ENCODE results near the gene SLMAP. TPM values are rescaled to one million over a fixed set of nuclear protein-coding genes. Genes with fewer than 3 reads are reported as not detected.

SLMAP gene
- total and polyA plus RNA-seq, 2 of the 13 experiments (the other 11 are each of a cell fraction or from before 2014, with no cell fraction given): 24.0 to 48.3 TPM

DNA sequence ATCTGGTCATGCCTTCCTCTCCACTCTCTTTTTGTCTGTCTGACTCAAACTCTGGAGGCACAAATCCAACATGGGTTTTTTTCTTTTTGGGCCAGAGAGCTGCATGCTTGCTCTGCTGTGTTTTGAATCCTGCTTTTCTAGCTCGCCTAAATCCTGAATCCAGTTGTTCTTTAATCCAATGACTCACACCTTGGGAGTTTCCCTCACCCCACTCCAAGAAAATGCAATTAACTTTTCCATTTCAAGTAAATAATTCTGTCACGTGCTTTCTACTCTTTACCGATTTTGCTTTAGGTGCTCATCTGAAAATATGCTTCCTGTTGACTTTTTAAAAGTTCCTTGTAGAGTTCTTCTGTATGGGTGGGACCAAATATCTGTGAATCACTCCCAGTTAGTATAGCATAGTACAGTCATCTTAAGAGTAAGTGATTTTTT is 47.6 kb downstream of the SLMAP start:
- H3K79me2 ChIP-seq (ENCODE audit: insufficient read depth, low read length): peaks cover 91% of the 10 kb centered on the region
- H3K36me3 ChIP-seq (replicated peaks in 1 of 2; ENCODE audit: control insufficient read depth in 1 of 2, insufficient read depth in 2 of 2, low read length in 2 of 2): no peaks in the 10 kb centered on the region
- H3K9ac ChIP-seq (ENCODE audit: insufficient read depth, low read depth, low read length): no peak overlapping the region
- no peak for FAIRE-seq
- intact Hi-C loops (cut with micrococcal nuclease; ENCODE audit: unreplicated experiment) (no loop called here), in situ Hi-C loops (cut with HindIII; ENCODE audit: extremely low pct_ligation_motif_present, low pct_unique_long_range_greater_than_20kb) (no loop called here)
- H3K9me3 ChIP-seq (ENCODE audit: low read length): no peaks in the 10 kb centered on the region
- 83% methylated on average over 3 of the region's 3 CpGs for WGBS (ENCODE audit: low lambda C conversion rate)
- TF ChIP-seq, protein P1, sequence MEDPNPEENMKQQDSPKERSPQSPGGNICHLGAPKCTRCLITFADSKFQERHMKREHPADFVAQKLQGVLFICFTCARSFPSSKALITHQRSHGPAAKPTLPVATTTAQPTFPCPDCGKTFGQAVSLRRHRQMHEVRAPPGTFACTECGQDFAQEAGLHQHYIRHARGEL (CRISPR knock-in tag; IDR thresholded peaks at IDR 0.05): no peak
- TF ChIP-seq, protein P2, sequence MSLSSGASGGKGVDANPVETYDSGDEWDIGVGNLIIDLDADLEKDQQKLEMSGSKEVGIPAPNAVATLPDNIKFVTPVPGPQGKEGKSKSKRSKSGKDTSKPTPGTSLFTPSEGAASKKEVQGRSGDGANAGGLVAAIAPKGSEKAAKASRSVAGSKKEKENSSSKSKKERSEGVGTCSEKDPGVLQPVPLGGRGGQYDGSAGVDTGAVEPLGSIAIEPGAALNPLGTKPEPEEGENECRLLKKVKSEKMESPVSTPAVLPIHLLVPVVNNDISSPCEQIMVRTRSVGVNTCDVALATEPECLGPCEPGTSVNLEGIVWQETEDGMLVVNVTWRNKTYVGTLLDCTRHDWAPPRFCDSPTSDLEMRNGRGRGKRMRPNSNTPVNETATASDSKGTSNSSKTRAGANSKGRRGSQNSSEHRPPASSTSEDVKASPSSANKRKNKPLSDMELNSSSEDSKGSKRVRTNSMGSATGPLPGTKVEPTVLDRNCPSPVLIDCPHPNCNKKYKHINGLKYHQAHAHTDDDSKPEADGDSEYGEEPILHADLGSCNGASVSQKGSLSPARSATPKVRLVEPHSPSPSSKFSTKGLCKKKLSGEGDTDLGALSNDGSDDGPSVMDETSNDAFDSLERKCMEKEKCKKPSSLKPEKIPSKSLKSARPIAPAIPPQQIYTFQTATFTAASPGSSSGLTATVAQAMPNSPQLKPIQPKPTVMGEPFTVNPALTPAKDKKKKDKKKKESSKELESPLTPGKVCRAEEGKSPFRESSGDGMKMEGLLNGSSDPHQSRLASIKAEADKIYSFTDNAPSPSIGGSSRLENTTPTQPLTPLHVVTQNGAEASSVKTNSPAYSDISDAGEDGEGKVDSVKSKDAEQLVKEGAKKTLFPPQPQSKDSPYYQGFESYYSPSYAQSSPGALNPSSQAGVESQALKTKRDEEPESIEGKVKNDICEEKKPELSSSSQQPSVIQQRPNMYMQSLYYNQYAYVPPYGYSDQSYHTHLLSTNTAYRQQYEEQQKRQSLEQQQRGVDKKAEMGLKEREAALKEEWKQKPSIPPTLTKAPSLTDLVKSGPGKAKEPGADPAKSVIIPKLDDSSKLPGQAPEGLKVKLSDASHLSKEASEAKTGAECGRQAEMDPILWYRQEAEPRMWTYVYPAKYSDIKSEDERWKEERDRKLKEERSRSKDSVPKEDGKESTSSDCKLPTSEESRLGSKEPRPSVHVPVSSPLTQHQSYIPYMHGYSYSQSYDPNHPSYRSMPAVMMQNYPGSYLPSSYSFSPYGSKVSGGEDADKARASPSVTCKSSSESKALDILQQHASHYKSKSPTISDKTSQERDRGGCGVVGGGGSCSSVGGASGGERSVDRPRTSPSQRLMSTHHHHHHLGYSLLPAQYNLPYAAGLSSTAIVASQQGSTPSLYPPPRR (CRISPR knock-in tag; IDR thresholded peaks at IDR 0.05; ENCODE audit: borderline replicate concordance): no peak
- TF ChIP-seq, protein P3, sequence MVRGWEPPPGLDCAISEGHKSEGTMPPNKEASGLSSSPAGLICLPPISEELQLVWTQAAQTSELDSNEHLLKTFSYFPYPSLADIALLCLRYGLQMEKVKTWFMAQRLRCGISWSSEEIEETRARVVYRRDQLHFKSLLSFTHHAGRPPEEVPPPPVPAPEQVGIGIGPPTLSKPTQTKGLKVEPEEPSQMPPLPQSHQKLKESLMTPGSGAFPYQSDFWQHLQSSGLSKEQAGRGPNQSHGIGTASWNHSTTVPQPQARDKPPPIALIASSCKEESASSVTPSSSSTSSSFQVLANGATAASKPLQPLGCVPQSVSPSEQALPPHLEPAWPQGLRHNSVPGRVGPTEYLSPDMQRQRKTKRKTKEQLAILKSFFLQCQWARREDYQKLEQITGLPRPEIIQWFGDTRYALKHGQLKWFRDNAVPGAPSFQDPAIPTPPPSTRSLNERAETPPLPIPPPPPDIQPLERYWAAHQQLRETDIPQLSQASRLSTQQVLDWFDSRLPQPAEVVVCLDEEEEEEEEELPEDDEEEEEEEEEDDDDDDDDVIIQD (CRISPR knock-in tag; IDR thresholded peaks at IDR 0.05; ENCODE audit: low read depth): peak; percentile 72; the same call in 1 of the 2 replicates
- TF ChIP-seq, protein P4, sequence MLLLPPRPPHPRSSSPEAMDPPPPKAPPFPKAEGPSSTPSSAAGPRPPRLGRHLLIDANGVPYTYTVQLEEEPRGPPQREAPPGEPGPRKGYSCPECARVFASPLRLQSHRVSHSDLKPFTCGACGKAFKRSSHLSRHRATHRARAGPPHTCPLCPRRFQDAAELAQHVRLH (CRISPR knock-in tag; IDR thresholded peaks at IDR 0.05; ENCODE audit: borderline replicate concordance, low read depth): no peak
- TF ChIP-seq FOSL2 (CRISPR knock-in tag; IDR thresholded peaks at IDR 0.05): peak; percentile 45; the same call in 1 of the 2 replicates
- TF ChIP-seq, protein P5, sequence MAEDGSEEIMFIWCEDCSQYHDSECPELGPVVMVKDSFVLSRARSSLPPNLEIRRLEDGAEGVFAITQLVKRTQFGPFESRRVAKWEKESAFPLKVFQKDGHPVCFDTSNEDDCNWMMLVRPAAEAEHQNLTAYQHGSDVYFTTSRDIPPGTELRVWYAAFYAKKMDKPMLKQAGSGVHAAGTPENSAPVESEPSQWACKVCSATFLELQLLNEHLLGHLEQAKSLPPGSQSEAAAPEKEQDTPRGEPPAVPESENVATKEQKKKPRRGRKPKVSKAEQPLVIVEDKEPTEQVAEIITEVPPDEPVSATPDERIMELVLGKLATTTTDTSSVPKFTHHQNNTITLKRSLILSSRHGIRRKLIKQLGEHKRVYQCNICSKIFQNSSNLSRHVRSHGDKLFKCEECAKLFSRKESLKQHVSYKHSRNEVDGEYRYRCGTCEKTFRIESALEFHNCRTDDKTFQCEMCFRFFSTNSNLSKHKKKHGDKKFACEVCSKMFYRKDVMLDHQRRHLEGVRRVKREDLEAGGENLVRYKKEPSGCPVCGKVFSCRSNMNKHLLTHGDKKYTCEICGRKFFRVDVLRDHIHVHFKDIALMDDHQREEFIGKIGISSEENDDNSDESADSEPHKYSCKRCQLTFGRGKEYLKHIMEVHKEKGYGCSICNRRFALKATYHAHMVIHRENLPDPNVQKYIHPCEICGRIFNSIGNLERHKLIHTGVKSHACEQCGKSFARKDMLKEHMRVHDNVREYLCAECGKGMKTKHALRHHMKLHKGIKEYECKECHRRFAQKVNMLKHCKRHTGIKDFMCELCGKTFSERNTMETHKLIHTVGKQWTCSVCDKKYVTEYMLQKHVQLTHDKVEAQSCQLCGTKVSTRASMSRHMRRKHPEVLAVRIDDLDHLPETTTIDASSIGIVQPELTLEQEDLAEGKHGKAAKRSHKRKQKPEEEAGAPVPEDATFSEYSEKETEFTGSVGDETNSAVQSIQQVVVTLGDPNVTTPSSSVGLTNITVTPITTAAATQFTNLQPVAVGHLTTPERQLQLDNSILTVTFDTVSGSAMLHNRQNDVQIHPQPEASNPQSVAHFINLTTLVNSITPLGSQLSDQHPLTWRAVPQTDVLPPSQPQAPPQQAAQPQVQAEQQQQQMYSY (CRISPR knock-in tag; IDR thresholded peaks at IDR 0.05): peak; percentile 93
- TF ChIP-seq SRF (IDR thresholded peaks at IDR 0.05; ENCODE audit: low read depth, low read length): no peak
- H3K4me2 ChIP-seq (ENCODE audit: low read depth, low read length): no peak overlapping the region
- no peak overlapping the region for H2AFZ ChIP-seq (ENCODE audit: low read length)
- BruUV-seq (replicated peaks): no TSS peak
- no peaks in the 10 kb centered on the region for H4K20me1 ChIP-seq (ENCODE audit: insufficient read depth, low read length)
- no peak for ATAC-seq
- H3K27ac ChIP-seq (ENCODE audit: extremely low read length, insufficient read depth, low read length): no peak overlapping the region
- no peak overlapping the region for H3K4me3 ChIP-seq (replicated peaks in 1 of 3; ENCODE audit: insufficient read depth in 1 of 3, low read depth in 2 of 3, low read length in 3 of 3)
- H3K27me3 ChIP-seq (ENCODE audit: control insufficient read depth in 1 of 2, insufficient read depth in 2 of 2, low read length in 2 of 2): no peaks in the 10 kb centered on the region
- ChIA-PET CTCF (ENCODE audit: low intra/inter-chr PET ratio, low total read pairs) (no interaction called here), POLR2A (interaction anchor here (1.3 kb wide), 1 partner anchor 206 kb away, joined by 3 read pairs; the partner anchor contains the start of gene ARF4)
- peaks cover 71% of the 10 kb centered on the region for H3K4me1 ChIP-seq (ENCODE audit: insufficient read depth, low read length)
- DNase-seq (ENCODE audit: low spot score): no peak
